NCI-H1694 treated with DMSO at 0.1 percent for 48 hours (cell line): ENCODE data around the gene DYNC1H1.

Experiments used
- DNase-seq: peaks from one replicate; lab custom pipeline; 2025; lab: John Stamatoyannopoulos, UW

The DYNC1H1 gene

GRCh38 chr14:101944451-101944850 lies 19.9 kb upstream of the DYNC1H1 start:
- no peak for DNase-seq

GRCh38 chr14:101945171-101945570 lies 19.2 kb upstream of the DYNC1H1 start:
- DNase-seq, result no peak

DNA sequence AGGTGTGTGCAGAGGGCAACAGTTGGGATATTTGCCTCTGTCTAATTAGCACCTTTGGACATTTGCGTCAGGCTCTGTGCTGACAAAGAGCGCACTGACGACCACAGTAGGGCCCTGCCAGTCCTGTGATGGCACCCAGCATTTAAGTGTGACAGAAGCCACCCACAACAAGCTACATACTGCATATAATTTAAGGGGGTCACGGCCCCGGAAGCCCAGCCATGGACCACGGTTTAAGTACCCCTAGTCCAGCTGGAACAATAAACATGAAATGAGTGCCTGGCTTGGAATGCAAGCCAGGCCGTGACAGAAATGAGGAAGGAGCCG lies 16.8 kb upstream of the DYNC1H1 start:
- no peak for DNase-seq

- peak; percentile 100 for DNase-seq
These were observed 16.3 kb upstream of the DYNC1H1 start for GRCh38 chr14:101947904-101948665.

- no peak for DNase-seq
These were observed 15.6 kb upstream of the DYNC1H1 start for GRCh38 chr14:101948666-101949216.

- no peak for DNase-seq
These were observed 14.3 kb upstream of the DYNC1H1 start for GRCh38 chr14:101950100-101950499.

DNA sequence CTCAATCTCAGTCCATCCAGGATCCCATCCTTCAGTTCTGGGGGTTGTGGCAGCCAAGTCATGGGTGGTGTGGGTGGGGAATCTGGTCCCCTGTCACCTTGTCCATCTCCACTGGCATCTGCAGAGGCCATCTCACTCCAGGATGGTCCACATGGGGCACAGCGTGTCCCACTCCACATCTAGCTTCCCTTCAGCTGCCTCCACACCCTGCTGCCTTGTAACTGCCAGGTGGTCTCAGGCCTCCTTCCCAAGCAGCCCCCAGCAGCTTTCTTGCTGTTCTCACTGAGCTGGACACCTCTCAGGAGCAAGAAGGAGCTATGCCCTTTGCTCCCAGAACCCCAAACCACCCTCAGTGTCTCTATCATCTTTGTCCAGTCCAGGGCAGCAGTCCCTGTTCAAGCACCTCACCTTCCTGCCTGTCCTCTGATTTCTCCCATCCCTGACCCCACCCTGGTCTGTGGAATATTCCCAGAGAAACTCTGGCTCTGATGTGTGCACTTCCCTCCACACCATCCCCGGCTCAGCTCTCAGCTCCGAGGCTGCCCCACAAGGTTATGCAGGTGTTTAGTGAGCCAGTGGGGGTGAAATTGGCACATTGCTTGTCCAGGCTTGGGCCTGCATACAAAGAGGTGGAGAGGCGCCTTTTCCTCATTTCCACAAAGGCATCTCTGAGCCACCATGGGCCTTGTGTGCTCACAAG lies 13.7 kb upstream of the DYNC1H1 start:
- no peak for DNase-seq

DNA sequence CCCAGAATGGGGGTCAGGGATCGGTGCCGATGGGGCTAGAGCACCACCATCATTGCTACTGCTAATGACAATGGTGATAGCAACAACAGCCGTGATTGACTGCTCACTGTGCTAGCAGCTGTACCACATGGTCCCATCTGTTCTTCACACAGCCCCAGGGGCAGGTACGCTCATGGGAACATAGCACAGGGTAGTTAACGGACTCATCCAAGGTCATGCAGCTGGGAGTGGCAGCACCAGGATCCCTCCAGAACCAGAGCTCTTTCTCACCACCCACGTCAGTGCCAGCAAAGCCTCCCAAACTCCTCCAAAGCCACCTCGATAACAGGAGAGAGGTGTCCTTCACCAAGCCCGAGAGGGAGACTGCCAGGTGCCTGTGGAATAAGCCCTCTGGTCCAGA lies 11.2 kb upstream of the DYNC1H1 start:
- DNase-seq, result peak; percentile 75

DNA sequence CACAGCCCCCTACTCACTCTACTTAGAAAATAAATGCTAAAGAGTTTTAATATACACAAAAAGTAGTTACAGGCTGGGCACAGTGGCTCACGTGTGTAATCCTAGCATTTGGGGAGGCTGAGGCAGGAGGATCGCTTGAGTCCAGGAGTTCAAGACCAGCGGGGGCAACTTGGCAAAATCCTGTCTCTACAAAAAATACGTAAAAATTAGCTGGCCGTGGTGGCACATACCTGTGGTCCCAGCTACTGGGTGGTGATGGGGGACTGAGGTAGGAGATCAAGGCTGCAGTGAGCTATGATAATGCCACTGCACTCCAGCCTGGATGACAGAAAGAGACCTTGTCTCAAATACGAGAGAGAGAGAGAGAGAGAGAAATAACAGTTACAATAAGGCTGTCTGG lies 9.9 kb upstream of the DYNC1H1 start:
- DNase-seq, result no peak

DNA sequence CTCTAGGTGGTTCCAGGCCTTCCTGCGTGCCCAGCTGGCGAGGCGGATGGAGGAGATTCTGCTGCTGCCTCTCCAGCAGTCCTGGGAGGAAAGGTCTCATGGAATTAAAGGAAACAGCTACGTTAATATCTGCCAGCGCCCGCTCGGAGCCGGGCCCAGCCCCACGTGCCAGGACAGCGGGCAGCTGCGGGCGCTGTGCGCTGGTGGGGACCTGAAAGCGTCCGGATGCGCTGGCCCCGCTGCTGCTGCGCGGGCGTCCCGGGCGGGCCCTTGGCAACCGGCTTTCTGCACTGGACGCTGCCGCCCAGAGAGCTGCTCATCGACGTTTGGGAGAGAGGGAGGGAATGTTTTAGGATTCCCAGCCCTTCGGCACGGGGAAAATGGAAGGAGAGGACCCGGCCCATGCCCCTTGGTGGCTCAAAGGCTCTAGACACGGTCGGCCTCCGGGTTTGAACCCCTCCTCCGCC lies 8.6 kb upstream of the DYNC1H1 start:
- DNase-seq, result no peak

GRCh38 chr14:101956179-101956885 lies 8.0 kb upstream of the DYNC1H1 start:
- DNase-seq, result no peak

DNA sequence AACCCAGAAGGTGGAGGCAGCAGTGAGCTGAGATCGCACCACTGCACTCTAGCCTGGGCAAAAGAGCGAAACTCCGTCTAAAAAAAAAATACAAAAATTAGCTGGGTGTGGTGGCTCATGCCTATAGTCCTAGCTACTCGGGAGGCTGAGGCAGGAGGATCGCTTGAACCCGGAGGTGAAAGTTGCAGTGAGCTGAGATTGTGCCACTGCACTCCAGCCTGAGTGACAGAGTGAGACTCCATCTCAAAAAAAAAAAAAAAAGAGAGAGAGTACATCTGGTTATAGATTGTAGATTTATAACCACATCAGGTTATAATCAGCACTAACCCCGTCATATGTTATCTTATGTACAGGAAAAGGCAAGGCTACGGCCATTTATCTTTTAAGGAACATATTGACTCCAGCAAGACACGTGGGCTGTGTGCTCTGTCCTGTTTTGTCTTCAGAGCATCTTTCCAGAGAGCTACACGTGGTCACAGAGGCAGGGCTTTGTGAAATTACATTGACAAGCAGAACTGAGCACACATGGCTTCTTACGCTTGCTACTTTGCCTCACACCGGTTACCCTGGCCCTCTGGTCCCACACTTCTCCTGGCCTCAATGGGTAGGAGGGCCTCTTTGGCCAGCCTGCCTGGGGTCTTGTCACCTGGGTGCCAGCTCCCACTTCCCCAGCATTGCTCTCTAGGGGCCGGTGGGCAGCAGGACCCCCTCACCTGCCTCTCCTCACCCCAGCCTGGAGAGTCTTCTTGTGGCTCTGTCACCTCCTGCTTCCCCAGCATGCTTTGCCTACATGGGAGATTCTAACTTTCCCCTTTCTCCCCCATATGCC lies 6.8 kb upstream of the DYNC1H1 start:
- DNase-seq, result no peak

DNA sequence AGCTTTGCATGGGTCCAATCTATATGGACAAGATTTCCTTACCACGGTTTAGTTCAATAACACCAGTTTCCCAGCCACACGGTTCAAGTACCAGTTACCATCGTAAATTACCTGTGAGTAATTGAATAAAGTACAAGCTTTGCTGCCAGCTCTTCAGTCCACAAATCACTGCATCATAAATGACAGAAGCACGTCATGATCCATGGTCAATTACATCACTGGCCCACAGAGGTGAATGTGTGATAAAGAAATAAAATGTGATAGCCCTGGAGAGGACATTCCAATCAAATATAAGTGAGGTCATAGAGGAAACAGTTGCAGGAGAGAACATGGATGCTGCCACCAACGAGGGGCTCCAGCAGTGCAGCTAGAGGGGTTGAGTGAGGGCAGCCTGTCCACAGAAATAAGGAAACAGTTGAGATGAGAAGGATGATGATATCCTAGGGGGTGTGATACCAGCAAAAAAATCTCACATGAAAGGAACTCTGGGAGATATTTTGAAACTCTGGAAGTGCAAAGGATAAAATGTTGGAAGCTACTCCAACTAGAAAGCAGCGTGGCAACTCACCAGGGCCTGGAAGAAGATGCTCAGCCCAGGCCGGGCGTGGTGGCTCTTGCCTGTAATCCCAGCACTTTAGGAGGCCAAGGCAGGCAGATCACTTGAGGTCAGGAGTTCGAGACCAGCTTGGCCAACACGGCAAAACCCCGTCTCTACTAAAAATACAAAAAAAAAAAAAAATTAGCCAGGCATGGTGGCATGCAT lies 5.8 kb upstream of the DYNC1H1 start:
- DNase-seq, result no peak

GRCh38 chr14:101959277-101959676 lies 5.1 kb upstream of the DYNC1H1 start:
- DNase-seq, result no peak

DNA sequence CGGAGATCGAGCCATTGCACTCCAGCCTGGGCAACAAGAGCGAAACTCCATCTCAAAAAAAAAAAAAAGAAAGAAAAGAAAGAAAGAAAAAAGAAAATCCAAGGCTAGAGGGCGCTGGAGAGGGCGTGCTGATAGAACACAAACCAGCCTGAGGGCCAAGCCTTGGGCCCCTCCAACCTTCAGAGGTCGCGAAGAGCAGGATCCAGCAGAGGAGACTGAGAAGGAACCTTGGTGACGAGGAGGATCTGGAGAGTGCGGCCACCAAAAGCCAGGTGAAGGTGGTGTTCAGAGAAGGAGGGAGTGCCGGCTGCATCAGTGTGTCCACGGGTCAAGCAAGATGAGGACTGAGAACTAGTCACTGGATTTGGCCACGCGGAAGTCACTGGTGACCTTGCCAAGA lies 4.1 kb upstream of the DYNC1H1 start:
- DNase-seq, result peak; percentile 22

DNA sequence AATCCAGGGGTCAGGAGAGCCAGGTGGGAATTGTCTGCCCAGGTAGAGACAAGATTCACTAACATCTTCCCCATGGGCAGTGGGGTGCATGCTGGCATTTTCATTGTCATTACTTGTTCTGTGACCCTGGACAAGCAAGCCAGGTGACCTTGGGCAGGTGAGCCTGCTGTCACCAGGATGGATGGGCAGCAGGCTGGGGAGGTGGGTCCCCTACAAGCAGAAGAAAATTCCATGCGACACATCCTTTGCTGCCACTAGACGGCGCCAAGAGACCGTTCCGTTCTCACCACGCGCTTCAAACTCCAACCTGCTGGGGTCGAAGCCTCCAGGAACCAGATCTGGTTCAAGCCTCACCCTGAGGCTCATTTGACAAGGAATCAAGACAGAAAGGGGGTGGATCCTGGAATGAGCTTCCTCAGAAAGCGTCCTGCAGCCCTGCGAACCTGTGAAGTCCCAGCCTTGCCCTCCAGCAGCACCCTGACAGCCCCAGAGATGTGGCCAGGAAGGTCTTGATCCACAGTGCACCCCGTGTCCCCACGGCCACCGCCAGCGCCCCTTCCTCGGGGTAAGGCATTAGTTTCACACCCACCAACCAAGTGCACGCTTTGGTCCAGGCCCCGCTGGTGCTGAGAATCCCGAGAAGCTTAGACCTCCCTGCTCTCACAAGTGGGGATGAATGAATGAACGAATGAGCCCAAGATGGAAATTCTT lies 3.2 kb upstream of the DYNC1H1 start:
- DNase-seq, result peak; percentile 96

GRCh38 chr14:101961746-101962502 lies 2.4 kb upstream of the DYNC1H1 start:
- no peak for DNase-seq

DNA sequence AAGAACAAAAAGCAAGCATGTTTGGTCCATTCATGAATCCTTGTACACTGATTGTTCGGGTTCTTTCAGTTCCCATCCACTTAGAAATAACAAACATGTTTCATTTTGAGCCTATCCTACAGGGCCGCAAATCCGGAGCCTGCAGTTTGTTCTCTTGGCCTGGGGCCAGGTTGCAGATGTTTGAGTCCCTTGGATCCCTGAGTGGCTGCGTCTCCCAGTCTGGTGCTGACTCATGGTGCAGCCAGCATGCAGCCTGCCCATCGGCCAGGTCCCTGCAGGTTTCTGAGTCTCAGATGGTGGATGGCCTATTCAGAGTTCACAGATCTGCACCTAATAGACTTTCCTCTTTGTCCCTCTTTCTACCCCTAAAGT lies 1.9 kb upstream of the DYNC1H1 start:
- peak; percentile 97 for DNase-seq

DNA sequence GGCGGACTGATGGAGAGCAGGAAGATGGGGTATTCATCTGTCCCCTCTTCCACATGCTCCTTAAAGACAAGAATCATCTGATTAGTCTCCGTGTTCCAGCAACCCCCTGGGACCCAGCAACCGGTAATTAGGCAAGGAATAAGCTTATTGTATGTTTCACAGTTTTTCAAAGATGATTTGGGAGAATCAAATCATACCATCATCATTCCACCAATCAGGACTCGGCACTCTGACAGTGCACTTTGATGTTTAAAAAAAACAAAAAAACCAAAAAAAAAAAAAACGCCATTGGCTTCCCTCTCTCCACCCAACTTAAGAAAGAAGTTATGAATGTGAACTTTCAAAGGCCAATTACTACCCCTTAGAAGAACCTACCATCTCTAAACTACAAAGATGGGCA lies 1.3 kb upstream of the DYNC1H1 start:
- no peak for DNase-seq
